HG02884 (cell line): ENCODE results near the gene SCG2.
A peak's percentile ranks its signal among the peaks of the same experiment; 100 is the strongest.

ENCODE experiments used
- ATAC-seq: cut with Tn5 transposase; IDR thresholded peaks from one replicate; pipeline ENCODE4 v1.9.1; 2021; ENCODE audit warnings: mild to moderate bottlenecking, moderate library complexity; ENCODE audit not compliant: unreplicated experiment

SCG2 gene, protein sequence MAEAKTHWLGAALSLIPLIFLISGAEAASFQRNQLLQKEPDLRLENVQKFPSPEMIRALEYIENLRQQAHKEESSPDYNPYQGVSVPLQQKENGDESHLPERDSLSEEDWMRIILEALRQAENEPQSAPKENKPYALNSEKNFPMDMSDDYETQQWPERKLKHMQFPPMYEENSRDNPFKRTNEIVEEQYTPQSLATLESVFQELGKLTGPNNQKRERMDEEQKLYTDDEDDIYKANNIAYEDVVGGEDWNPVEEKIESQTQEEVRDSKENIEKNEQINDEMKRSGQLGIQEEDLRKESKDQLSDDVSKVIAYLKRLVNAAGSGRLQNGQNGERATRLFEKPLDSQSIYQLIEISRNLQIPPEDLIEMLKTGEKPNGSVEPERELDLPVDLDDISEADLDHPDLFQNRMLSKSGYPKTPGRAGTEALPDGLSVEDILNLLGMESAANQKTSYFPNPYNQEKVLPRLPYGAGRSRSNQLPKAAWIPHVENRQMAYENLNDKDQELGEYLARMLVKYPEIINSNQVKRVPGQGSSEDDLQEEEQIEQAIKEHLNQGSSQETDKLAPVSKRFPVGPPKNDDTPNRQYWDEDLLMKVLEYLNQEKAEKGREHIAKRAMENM

DNA sequence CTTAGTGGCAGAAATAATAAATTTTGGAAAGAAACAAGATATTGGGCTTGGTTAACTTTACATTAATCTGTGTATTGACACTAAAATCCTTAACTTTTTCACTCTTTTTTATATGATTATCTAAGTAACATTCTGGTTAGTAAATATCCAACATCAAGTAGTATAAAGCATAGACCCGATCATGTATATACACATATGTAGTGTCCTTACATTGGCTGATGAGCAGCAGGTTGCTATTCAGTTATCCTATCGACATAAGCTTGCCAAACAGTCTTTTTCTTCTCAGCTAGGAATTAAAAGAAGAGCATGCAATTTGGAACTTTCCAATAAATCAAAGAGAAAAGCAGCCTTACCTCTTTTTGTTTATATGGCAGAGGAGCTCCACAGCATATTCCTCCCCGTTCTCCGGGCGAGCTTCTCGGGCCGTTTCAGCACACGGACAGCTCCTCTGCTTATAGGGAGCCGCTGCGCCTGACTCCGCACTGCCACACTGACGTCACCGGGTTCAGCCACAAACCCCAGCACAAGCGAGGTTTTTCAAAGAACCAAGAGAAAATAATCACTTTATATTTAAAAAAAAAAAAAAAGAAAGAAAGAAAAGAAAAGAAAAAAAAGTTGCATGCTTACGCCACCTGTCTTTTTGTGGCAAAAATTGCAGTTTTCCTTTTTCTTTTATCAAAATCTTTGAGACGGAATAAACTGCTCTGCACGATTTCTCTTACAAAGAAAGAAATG is at the start of gene SCG2:
SCG2 (minus strand) TSS at position 430 of the 735 bp plus-strand sequence. CDS start 3,079 bp downstream, outside the sequence.
- ATAC-seq: peak; percentile 79

DNA sequence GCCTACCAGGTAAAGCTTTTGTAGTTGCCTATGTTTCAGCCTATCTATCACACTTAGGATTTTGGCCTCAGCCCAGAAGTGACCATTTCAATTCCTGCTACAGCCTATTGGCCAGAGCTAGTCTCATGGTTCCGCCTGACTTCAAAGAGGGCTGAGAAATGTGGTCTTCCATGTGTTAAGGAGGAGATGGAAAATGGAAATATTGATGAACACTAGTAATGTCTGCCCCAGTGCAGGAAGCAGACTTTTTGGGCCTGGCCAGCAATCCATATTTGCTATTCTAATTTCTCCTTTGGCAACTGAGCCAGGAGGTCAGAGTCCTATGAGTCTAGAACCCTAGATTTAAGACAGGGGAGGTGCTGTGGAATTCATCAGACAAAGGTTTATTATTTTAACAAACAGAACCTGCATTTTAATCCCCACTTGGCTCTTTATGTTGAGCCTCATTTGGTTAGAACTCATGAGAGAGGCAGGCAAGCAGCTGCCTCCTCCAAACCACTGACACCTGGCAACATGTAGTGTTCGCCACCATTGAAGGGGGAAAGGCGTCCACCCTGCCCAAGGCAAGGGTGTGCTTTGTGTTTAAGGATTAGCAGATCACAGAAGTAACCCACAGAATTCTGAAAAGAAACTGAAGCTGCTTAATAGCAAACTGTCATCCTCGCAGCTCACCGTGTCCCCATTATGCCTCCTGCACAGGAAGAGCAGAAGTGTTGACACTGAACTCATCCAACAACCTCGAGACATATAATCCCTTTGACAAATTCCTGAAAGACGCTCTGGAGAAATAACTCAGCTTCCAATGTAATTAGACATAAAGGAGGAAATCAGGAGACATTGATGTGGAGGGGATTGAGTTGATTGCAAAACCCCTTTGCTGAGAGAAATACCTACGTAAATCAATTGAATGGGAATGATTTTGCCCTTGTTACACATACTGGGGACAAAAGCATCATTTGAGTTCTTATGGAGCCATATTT is 47.7 kb upstream of the SCG2 start:
- no peak for ATAC-seq

DNA sequence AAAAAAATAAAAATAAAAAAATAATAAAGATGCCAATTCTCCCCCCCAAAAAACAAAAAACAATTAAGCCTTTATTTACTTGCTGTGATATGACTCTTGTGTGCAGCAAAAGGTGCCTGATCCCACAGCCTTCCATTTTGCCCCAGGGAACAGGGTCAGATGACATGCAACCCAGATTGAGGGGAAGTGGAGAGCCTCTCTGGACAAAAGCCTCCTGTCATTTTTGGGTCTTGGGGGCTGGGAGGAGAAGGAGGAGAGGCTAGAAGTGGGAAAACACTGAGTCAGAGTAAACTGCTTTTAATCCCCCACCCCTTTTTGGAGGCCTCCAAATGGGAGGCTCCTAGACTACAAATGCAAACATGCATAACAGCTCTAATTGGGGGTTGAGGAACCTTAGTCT is 46.6 kb upstream of the SCG2 start:
- no peak for ATAC-seq

DNA sequence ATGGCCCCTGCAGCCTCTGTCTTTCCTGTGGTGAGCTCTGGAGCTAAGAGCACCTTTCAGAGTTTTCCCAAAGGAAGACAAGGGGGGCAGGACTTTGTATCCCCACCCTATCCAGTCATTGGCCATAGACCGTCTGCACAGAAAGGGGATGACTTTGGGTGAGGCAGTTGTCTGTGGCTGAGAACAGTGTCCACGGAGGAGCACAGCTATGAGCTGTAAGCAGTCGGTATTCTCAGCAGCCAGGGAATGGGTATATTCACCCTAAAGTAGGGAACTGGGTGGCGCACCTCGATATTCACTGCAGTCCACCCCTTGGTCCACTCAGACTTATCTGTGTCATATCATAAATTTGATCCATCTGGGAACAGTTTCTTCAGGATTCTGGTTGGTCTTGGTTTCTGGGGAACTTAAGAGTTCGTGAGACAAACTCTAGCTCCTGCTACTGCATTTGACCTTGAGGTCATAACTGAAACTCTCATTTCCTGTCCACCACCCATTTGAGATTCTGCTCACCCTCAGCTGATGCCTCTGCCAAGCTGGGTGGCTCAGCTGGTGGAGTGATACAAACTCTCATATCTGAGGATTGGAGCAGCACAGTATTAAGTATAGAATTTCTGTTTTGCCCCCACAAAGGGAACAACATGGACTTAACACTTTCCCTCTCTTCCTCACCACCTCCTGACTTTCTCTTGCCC is 45.2 kb upstream of the SCG2 start:
- ATAC-seq: peak; percentile 83

DNA sequence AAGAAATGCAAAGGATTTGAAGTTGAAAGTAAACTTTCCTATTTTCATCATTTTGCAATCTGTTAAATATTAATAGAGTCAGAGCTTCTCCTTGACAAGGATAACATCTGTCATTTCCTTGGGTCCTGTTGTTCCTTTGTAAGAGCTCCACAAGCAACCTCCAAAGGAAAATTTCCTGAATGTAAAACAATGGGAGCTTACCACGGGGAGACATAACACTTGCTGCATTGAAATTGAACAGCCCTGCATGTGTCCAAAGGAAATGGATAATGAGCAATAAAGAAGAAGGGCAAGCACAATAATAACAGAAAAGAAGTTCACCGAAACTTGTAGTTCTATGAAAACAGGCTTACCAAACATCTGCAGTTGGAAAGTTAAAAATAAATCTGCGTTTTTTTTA is 42.0 kb upstream of the SCG2 start:
- no peak for ATAC-seq

DNA sequence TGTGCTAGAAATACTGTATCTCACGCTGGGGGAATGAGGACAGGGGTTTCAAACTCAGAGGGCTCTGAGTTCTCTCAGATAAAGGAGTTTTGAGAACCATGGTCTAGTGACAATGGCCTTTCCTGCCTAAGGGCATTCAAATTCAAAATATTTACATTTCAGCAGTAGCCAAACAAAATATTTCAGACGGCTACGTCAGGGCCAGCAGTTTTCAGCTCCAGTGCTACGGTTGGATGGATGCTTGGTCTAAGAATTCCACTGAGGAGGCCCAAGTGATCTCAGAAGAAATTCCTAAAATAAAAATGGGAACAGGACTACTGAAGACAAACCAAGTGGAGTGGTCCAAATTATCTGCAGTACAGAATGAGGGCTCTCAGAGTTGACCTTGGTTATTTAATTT is 41.1 kb upstream of the SCG2 start:
- no peak for ATAC-seq

DNA sequence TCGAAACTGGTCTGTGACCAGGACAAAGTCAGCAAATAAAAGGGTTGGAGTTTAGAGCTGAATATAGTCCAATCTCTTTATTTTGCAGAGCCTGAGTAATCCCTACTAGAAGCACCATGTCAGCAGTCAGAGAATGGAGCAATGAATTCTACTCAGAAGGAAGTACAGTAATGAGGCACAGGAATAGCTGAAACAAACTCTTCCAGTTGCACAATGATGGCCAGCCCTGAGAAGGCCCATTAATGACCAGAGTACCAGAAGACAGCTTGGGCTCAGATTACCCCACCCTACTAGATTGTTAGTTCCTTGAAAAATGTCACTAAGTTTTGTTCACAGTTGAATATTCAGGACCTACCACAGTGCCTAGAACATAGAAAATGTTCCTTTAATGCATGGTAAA is 40.3 kb upstream of the SCG2 start:
- no peak for ATAC-seq

DNA sequence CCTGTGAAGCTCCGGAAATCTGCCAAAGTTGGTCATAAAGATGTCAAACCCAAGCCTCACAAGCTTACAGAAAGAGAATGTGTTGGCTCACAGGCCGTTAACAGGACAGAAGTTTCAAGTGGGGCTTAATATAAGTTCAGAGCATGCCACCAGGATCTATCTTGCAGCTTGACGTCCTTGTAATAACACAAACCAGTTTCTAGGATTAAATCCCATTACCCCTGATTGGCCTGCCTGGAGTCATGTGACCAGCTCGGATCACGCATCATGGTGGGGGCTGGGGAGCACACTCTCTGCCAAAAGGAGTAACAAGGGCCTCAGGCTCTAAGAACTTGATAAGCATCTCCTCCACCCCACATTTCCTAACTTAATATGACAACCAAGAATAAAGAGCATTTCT is 38.9 kb upstream of the SCG2 start:
- ATAC-seq: no peak

DNA sequence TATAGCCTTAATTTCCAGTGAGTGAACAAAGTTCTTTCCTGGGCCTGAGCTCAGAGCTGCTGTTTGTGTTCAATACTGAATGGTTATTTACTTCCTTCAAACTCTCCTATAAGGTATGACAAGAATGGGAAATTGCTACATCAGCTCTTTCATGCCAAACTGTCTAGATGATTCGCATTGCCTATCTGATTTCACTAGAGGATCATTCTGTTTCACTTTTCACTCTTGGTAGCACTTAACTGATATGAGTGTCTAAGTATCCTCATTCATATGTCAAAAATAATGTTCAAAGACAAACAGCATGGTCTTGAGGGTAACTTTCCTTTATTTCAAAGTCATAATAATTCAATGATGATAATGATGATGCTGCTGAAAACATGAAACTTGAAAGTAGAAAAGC is 32.9 kb upstream of the SCG2 start:
- no peak for ATAC-seq

DNA sequence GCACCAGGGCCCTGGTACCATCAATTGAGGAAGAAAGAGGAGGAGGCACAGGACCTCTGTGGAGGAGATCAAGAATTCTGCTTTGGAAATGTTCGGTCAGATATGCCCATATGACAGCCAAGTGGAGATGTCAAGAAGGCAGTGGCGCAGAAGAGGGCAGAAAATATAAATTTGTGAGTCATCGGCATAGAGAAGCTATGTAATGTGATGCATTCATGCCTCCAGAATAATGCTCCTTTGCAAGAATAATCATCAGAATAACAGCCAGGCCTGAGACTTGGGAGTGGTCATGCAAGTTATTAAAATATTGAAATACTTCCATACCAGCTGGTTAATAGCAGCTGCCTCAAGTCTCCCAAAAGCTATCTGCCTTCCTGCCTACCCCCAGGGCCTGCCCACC is 32.1 kb upstream of the SCG2 start:
- no peak for ATAC-seq

DNA sequence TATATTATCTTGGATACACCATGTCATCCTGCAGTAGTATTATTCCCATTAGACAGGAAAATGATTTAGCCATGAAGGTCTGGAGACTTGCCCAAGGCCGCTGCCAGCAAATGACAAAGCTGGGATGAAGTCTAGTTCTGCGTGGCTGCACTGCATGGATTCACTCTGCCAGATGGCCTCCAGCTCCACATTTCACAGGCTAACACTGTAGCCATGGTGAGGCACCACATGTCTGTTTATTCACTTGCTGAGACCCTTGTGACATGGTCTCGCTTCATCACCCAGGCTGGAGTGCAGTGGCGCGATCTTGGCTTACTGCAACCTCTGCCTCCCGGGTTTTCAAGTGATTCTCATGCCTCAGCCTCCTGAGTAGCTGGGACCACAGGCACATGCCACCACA is 31.5 kb upstream of the SCG2 start:
- ATAC-seq: no peak

DNA sequence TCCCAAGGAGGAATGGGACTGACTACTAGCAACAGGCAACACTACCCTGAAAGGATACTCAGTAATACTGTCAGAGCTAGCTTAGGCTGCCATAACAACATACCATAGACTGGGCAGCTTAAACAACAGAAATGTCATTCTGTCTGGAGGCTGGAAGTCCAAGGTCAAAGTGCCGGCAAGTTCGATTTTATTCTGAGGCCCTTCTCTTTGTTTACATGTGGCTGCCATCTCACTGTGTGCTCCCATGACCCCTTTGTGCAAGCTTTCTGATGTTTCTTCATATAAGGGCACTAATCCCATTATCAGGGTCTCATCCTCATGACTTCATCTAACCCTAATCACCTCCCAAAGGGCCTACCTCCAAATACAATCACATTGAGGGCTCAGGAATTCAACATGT is 30.7 kb upstream of the SCG2 start:
- ATAC-seq: no peak

DNA sequence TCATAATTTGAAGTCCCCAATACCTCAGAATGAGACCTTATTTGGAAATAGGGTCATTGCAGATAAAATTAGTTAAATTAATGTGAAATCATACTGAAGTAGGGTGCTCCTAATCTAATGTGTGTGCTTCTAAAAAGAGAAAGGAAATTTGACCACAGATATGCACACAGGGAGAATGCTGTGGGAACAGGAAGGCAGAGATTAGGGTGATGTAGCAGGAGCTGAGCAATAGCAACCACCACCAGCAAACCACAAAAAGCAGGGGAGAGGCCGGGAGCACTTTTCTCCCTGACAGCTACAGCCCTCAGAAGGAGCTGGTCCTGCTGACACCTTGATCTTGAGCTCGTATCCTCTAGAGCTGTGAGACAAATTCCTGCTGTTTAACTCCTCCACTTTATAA is 24.6 kb upstream of the SCG2 start:
- ATAC-seq: no peak

DNA sequence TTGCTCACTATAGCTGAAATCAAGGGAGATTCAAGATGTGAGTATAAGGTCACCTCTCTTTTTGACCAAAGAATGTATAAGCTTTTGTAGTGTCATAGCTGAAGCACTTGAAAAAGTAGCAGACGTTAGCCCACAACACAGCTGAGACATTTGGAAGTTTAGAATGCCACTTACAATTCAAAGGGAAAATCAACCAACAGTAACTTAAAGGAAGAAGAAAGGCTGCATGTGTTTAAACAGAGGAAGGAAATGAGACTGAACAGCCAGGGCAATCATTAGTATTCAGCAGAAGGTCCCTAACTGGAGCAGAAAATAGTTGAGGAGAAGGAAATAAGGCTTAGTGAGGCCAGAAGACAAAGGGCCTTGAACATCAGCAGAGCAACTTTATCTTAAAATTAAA is 23.5 kb upstream of the SCG2 start:
- no peak for ATAC-seq

DNA sequence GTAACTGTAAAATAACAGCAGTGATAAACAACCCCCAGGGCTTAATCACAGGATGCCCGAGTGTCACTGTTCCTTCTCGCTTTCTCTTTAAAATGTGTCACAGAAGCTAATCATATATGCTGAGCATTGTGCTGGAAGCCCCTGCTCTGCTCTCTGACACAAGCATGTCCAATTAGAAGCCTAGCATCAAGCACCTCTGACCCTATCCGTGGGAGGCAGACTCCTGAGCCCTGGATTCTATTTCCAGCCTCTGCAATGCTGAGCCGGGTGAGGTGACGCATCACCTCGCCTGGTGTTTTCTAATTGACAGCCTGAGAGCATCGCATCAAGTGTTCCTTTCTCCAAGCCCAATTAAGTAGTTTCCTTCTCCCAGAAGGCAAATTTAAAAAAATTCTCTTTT is 19.7 kb upstream of the SCG2 start:
- no peak for ATAC-seq

DNA sequence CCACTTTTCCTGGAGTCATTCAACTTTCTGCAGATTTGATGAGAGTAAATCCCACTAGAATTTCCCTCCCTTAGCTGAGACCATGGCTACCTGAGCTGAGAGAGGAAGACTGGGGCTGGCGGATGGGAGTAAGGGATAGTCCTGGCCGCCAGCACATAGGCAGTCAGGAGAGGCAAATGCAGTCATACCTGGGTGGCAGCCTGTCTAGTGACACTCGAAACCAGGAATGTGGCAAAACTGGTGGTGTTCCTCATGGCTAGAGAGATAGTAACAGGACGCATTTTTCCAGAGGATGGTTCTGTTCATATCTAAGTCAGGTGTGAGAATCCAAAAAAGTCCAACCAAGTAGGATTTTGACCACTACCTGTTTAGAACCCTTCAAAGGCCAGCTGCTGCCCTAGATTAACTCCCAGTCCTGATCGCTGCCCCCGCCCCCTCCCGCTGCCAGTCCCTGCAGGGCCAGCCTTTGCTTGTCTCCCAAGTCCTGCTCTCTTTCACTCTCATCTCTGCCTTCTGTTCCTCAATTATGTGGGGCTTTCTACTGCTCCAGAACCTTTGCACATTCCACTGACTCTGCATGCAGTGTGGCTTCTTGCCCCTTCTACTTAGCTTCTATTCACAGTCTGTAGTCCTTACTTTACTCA is 17.4 kb upstream of the SCG2 start:
- no peak for ATAC-seq

DNA sequence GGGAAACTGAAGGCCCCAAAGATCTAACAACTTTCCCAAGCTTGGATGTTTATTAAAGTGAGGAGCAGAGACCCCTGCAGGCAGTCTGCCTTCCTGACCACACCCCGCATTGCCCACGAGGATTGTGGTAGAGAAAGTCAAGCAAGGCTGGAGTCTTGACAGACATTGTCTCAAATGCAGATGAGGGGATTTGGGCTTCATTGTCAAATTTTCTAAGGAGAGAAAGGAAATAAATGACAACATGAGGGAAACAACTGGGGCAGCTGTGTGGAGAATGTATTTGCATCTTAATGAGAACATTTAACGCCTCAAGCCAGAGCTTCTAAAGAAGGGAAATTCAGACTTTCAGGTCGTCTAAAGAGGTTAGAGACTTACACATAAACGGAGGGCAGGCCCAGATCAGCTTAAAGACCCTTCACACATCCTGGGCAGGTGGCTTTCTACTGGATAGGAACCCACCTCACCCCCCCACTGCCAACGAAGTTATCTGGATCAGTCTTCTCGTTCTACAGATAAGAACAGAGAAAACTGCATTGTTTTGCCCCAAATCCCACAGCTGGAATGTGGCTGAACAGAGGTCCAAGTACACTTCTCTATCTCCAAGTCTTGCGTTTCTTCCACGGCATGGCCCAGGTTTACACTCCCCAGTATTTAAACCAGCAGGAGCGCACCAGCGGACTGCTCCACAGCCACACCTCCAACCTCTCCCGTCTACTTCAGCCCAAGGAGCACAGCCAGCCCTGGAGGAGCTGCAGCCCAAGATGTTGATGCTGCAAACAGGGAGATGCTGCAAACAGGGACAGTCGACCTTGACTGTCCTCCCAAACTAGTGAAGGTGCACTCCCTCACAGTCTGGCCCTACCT is 16.2 kb upstream of the SCG2 start:
- no peak for ATAC-seq

DNA sequence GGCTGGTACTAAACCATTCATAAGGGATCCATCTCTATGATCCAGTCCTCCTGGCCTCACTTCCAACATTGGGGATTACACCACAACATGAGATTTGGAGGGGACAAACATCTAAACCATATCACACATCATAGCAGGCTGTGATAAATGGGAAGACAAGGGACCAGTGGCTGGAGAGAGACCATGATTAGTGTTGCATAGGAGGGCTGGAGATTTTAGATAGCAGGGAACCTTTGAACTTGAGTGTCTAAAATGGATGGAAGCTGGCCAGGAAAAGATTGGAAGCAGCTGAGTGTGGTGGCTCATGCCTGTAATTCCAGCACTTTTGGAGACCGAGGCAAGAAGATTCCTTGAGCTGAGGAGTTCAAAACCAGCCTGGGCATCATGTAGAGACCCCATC is 12.4 kb upstream of the SCG2 start:
- ATAC-seq: no peak
